PC-9 (cell line): ENCODE data around the gene UST.

ENCODE experiments used
- CTCF ChIP-seq: fragments of 200-600 bp; sonication (generic); conservative IDR thresholded peaks from 2 replicates; pipeline ENCODE4 v1.6.1; 2017; ENCODE audit warnings: mixed run types, antibody characterized with exemption, mild to moderate bottlenecking, moderate library complexity
- EZH2 ChIP-seq: fragments of 200-600 bp; sonication (generic); IDR thresholded peaks from 2 replicates; pipeline ENCODE4 v1.8.0; 2017; ENCODE audit warnings: antibody characterized with exemption, low read depth

DNA sequence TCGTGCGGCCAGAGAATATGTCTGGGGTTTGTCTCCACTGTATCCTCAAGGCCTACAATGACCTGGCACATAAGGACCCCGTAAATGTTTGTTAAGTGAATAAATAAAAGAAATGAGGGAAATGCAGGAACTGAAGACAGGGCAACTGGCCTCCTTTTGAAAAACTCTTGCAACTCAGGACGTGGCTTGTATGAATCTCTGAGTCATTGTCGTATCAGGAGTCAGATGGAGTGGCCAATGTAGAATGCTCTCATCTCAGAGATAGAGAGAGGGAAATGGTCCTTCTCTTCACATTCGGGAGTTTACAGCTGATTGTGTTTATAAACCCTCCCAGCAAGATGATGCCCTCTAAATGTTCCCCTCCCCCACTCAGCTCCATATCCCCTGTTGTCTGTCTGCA lies 57.1 kb downstream of the UST start:
- TF ChIP-seq EZH2 = no peak
- TF ChIP-seq CTCF = no peak
